RWPE2 (cell line): ENCODE measurements around the gene PLAAT5.
A peak's percentile ranks its signal among the peaks of the same experiment; 100 is the strongest.

Source experiments
- ATAC-seq: fragments of 200-7000 bp; cut with Tn5 transposase; 3 replicates; pipeline ENCODE4 v1.9.1; 2021; ENCODE audit warnings: low read depth
- DNase-seq: peaks from one replicate; pipeline ENCODE4 v3.0.0-alpha.2; 2020; ENCODE audit warnings: low spot score
- H3K27ac ChIP-seq: fragments of 450-650 bp; 2 replicates; pipeline ENCODE4 v1.5.1; 2017; ENCODE audit warnings: mild to moderate bottlenecking; ENCODE audit not compliant: poor library complexity, severe bottlenecking
- H3K27me3 ChIP-seq: fragments of 250-450 bp; sonication (Bioruptor Pico); 2 replicates; pipeline ENCODE4 v1.5.1; 2021; ENCODE audit warnings: mild to moderate bottlenecking, moderate library complexity; ENCODE audit not compliant: insufficient read depth, poor library complexity, severe bottlenecking
- H3K36me3 ChIP-seq: fragments of 250-450 bp; sonication (Bioruptor Pico); 2 replicates; pipeline ENCODE4 v1.5.1; 2020; ENCODE audit warnings: low read depth, mild to moderate bottlenecking, moderate library complexity
- H3K4me1 ChIP-seq: fragments of 250-450 bp; sonication (Bioruptor Pico); 2 replicates; pipeline ENCODE4 v1.5.1; 2021; ENCODE audit warnings: mild to moderate bottlenecking, moderate library complexity; ENCODE audit not compliant: insufficient read depth, poor library complexity, severe bottlenecking
- H3K4me3 ChIP-seq: fragments of 250-450 bp; sonication (Bioruptor Pico); 2 replicates; pipeline ENCODE4 v1.5.1; 2021; ENCODE audit warnings: mild to moderate bottlenecking, moderate library complexity; ENCODE audit not compliant: severe bottlenecking
- H3K9me3 ChIP-seq: fragments of 250-450 bp; sonication (Bioruptor Pico); 2 replicates; pipeline ENCODE4 v1.5.1; 2021; ENCODE audit warnings: mild to moderate bottlenecking, moderate library complexity; ENCODE audit not compliant: severe bottlenecking
- TF ChIP-seq, protein P1 (sequence below): fragments of 450-650 bp; IDR thresholded peaks from one replicate; pipeline ENCODE4 v1.5.1; 2017; ENCODE audit warnings: mild to moderate bottlenecking, moderate library complexity; ENCODE audit not compliant: poor library complexity, severe bottlenecking

The PLAAT5 gene, protein sequence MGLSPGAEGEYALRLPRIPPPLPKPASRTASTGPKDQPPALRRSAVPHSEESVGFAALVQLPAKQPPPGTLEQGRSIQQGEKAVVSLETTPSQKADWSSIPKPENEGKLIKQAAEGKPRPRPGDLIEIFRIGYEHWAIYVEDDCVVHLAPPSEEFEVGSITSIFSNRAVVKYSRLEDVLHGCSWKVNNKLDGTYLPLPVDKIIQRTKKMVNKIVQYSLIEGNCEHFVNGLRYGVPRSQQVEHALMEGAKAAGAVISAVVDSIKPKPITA

DNA sequence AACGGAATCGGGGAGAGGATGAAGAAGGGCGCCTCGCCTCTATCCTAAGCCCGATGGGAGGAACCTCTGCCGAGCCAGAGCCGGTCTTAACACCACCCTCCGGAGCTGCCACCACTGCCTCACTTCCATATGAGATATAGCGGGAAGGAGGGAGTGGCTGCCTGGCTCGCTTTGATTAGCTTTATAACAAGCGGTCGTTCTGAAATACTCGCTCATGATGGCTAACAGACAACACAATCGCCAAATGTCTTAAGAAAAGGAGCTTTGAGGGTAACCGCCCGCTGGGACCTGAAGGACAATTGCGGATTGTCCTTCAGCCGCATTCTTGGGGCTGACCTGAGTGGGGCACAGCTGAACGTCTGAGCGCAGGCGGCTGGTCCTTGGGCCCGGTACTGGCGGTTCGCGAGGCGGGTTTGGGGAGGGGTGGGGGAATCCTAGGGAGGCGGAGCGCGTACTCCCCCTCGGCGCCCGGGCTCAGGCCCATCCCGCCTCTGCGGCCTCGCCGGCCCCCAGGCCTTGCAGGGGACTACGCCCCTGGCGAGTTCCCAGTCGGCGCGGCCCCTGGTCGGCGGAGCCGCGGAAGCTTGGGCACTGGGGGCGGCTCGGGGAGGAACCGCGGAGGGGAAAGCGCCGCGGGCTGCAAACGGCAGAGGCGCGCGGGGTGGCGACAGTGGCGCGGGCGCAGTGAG, at the start of gene PLAAT5:
TSS of gene PLAAT5 (minus strand) at position 617 of the 689 bp plus-strand sequence. CDS start at position 484, 133 bp downstream.
- TF ChIP-seq, protein P1, sequence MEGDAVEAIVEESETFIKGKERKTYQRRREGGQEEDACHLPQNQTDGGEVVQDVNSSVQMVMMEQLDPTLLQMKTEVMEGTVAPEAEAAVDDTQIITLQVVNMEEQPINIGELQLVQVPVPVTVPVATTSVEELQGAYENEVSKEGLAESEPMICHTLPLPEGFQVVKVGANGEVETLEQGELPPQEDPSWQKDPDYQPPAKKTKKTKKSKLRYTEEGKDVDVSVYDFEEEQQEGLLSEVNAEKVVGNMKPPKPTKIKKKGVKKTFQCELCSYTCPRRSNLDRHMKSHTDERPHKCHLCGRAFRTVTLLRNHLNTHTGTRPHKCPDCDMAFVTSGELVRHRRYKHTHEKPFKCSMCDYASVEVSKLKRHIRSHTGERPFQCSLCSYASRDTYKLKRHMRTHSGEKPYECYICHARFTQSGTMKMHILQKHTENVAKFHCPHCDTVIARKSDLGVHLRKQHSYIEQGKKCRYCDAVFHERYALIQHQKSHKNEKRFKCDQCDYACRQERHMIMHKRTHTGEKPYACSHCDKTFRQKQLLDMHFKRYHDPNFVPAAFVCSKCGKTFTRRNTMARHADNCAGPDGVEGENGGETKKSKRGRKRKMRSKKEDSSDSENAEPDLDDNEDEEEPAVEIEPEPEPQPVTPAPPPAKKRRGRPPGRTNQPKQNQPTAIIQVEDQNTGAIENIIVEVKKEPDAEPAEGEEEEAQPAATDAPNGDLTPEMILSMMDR = no peak
- Histone ChIP-seq H3K4me3 (no peak within 1 kb of the TSS), H3K9me3 (no peaks in the 10 kb centered on the region), H3K4me1 (no peaks in the 10 kb centered on the region), H3K27ac (no peak within 1 kb of the TSS), H3K36me3 (no peaks in the 10 kb centered on the region), H3K27me3 (peaks cover 53% of the 10 kb centered on the region)
- ATAC-seq (no peak), DNase-seq (no peak)

DNA sequence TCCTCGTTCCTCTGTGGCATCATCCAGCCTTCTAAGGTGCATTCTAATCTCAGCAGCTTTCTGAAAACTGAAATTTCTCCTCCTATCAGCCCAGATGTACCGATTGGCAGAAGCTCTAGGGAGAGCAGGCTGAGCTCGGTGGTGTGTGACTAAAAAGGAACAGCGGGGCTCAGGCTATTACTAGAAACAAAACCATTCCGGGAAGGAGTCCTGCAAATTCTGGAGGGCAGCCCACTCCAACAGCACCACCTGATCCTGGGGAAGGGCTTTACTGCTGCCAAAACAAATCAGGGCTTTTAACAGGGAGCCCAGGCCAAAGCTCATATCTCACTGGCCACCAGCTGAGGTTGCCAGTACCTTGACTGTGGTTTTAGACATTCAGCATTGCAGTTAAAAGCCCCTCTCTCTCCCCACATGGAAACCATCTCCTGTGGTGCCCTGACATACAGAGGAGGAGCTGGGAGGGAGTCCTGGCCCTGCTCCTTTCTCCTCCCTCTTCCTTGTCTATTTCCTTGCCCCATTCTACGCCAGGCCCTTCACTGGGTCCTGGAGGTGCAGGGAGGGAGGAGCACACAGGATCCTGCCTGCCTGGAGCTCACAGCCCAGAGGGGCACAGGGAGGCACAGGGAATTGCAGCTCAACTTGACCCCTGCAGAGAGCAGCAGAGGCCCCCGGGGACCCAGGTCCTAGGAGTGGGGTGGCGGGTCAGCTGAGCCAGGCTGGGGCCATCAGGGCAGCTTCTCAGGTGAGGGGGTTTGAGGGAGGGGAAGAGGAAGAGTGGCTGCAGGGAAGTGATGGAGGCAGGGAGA, 46.5 kb upstream of the PLAAT5 start:
- TF ChIP-seq, protein P1 = no peak
- H3K9me3 ChIP-seq = no peaks in the 10 kb centered on the region
- H3K4me3 ChIP-seq = no peak overlapping the region
- no peaks in the 10 kb centered on the region for H3K36me3 ChIP-seq
- DNase-seq (no peak), ATAC-seq (peak; percentile 25; the same call in 2 of the 3 replicates)
- H3K27ac ChIP-seq = no peak overlapping the region
- H3K27me3 ChIP-seq = no peaks in the 10 kb centered on the region
- H3K4me1 ChIP-seq = peaks cover 3% of the 10 kb centered on the region

DNA sequence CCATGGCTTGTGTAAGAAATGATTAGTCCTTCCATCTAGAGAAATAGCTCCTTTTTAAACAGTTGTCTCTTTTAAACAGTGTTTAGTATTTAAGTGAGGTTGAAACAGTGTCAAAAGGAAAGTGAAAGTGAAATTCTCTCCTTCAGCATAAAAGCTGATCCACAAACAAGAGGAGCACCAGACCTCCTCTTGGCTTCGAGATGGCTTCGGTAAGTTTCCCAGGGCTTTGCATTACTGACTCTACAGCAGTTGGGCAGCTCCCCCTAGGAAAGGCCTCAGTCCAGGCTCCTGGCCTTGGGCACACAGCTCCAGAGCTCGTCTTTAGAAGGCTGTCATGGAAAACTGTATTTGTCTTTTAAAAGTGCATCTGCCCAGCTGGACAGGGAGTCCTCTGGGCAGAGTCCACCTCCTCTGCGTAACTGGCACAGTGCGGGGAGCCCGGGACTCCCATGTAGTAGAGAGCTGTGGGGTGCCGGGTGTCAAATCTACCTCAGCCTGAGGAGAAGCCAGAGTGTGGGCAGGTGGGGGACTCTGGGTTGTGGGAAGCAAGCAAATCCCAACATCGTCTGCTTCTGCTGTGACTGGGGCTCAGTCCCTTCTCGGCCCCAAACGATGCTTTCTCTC, 45.8 kb upstream of the PLAAT5 start, which contains the start of gene PLAAT4:
TSS of gene PLAAT4 (plus strand) at position 140 of the 624 bp plus-strand sequence. CDS start at position 201, 61 bp downstream.
- H3K4me1 ChIP-seq = peaks cover 3% of the 10 kb centered on the region
- no peak within 1 kb of the TSS for H3K27ac ChIP-seq
- H3K4me3 ChIP-seq = peak within 1 kb of the TSS; percentile 5
- ATAC-seq = peak; percentile 41
- DNase-seq = no peak
- TF ChIP-seq, protein P1 = no peak
- no peaks in the 10 kb centered on the region for H3K36me3 ChIP-seq
- no peaks in the 10 kb centered on the region for H3K9me3 ChIP-seq
- H3K27me3 ChIP-seq = no peaks in the 10 kb centered on the region

DNA sequence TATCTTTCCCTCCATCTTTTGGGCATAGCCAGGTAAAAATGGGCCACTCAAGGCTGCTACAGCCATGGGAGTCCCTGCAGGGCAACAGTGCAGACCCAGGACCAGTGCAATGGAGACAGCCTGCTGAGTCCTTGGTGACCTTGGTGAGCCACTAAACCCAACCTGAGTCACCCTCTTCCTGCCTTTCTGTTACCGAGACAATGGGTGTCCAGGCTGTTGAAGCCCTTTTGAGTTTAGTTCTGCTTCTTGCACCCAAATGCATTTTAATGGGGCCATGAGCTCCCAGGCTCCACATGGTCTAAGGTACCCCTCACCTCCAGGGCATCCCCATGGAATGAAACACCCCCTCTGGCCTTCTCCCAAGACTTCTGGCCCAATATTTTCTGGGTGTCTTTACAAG, 44.8 kb upstream of the PLAAT5 start:
- H3K4me1 ChIP-seq = peaks cover 3% of the 10 kb centered on the region

More for the DNA sequence above, 44.8 kb upstream of the PLAAT5 start:
- Histone ChIP-seq H3K27me3 (no peaks in the 10 kb centered on the region), H3K4me3 (no peak overlapping the region), H3K27ac (no peak overlapping the region), H3K36me3 (no peaks in the 10 kb centered on the region), H3K9me3 (no peaks in the 10 kb centered on the region)
- DNase-seq = no peak
- ATAC-seq = no peak
- TF ChIP-seq, protein P1 = no peak
